GM23338 (cell line): ENCODE results near the gene BTBD3.

Source experiments
- CREB1 ChIP-seq: fragments of 250-450 bp; sonication (Bioruptor Pico); IDR thresholded peaks from 2 replicates; pipeline ENCODE4 v1.5.0; 2020; ENCODE audit warnings: low read depth, mild to moderate bottlenecking, moderate library complexity
- EZH2 ChIP-seq: fragments of 200-600 bp; sonication (generic); IDR thresholded peaks from one replicate; pipeline ENCODE4 v1.8.0; 2017; ENCODE audit warnings: antibody characterized with exemption, mild to moderate bottlenecking, low read depth; ENCODE audit not compliant: unreplicated experiment
- EZH2phosphoT487 ChIP-seq: fragments of 200-600 bp; sonication (generic); IDR thresholded peaks from one replicate; pipeline ENCODE4 v1.8.1; 2018; ENCODE audit warnings: antibody characterized with exemption; ENCODE audit not compliant: unreplicated experiment
- NANOG ChIP-seq: IDR thresholded peaks from 2 replicates; pipeline ENCODE4 v1.6.1; 2016; ENCODE audit warnings: antibody characterized with exemption, borderline replicate concordance
- POLR2AphosphoS5 ChIP-seq: IDR thresholded peaks from 2 replicates; pipeline ENCODE4 v1.6.1; 2016; ENCODE audit warnings: antibody characterized with exemption, low read depth
- ZNF114 ChIP-seq: fragments of 250-450 bp; sonication (Bioruptor Pico); IDR thresholded peaks from 2 replicates; pipeline ENCODE4 v1.5.0; 2020; ENCODE audit warnings: mild to moderate bottlenecking, moderate library complexity
- TF ChIP-seq, protein P1 (sequence below), 2 experiments: fragments of 200-600 bp in 1 of 2; sonication (generic) in 1 of 2; conservative IDR thresholded peaks; 2 replicates each; pipeline versions ENCODE4 v1.5.1 to v1.6.1; 2016 to 2017; ENCODE audit warnings: antibody characterized with exemption in 2 of 2, low read depth in 2 of 2, mild to moderate bottlenecking in 2 of 2, moderate library complexity in 1 of 2
- TF ChIP-seq, protein P2 (sequence below): IDR thresholded peaks from one replicate; pipeline ENCODE4 v1.6.1; 2018; ENCODE audit warnings: antibody characterized with exemption; ENCODE audit not compliant: unreplicated experiment

DNA sequence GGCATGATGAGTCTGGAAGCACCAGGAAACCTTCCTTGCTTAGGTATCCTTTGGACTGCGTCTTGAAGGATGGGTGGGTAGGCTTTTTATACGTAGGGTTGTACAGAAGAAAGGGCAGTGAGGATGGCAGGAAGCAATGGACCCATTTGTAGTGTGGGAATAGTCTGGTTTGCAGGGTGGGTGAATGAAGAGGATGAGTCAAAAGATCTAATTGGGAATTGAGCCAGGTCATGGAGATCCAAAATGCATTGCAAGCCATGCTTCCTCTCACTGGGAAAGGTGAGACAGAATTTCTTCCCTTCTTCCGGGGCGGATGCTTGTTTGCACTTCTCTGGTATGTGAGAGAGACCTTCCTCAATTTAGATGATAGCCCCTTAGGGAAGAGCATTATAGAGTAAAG is 10.1 kb upstream of the BTBD3 start:
- TF ChIP-seq, protein P1, sequence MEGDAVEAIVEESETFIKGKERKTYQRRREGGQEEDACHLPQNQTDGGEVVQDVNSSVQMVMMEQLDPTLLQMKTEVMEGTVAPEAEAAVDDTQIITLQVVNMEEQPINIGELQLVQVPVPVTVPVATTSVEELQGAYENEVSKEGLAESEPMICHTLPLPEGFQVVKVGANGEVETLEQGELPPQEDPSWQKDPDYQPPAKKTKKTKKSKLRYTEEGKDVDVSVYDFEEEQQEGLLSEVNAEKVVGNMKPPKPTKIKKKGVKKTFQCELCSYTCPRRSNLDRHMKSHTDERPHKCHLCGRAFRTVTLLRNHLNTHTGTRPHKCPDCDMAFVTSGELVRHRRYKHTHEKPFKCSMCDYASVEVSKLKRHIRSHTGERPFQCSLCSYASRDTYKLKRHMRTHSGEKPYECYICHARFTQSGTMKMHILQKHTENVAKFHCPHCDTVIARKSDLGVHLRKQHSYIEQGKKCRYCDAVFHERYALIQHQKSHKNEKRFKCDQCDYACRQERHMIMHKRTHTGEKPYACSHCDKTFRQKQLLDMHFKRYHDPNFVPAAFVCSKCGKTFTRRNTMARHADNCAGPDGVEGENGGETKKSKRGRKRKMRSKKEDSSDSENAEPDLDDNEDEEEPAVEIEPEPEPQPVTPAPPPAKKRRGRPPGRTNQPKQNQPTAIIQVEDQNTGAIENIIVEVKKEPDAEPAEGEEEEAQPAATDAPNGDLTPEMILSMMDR (conservative IDR thresholded peaks at IDR 0.05; ENCODE audit: low read depth in 2 of 2): no peak
- TF ChIP-seq POLR2AphosphoS5 (no peak), EZH2 (no peak), ZNF114 (CRISPR knock-in tag) (no peak), CREB1 (CRISPR knock-in tag) (no peak), EZH2phosphoT487 (no peak), NANOG (no peak)
- TF ChIP-seq, protein P2, sequence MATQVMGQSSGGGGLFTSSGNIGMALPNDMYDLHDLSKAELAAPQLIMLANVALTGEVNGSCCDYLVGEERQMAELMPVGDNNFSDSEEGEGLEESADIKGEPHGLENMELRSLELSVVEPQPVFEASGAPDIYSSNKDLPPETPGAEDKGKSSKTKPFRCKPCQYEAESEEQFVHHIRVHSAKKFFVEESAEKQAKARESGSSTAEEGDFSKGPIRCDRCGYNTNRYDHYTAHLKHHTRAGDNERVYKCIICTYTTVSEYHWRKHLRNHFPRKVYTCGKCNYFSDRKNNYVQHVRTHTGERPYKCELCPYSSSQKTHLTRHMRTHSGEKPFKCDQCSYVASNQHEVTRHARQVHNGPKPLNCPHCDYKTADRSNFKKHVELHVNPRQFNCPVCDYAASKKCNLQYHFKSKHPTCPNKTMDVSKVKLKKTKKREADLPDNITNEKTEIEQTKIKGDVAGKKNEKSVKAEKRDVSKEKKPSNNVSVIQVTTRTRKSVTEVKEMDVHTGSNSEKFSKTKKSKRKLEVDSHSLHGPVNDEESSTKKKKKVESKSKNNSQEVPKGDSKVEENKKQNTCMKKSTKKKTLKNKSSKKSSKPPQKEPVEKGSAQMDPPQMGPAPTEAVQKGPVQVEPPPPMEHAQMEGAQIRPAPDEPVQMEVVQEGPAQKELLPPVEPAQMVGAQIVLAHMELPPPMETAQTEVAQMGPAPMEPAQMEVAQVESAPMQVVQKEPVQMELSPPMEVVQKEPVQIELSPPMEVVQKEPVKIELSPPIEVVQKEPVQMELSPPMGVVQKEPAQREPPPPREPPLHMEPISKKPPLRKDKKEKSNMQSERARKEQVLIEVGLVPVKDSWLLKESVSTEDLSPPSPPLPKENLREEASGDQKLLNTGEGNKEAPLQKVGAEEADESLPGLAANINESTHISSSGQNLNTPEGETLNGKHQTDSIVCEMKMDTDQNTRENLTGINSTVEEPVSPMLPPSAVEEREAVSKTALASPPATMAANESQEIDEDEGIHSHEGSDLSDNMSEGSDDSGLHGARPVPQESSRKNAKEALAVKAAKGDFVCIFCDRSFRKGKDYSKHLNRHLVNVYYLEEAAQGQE: no peak
